MCF 10A (cell line): ENCODE results near the gene CCNT2. TPM values are rescaled to one million over a fixed set of nuclear protein-coding genes. Genes with fewer than 3 reads are reported as not detected.
A peak's percentile ranks its signal among the peaks of the same experiment; 100 is the strongest.

ENCODE experiments used
- BruUV-seq: library from RNA; stranded (reverse); fragments of 400-500 nt; replicated peaks from 2 replicates; lab custom pipeline; 2021; lab: Mats Ljungman, UMichigan
- CTCF ChIA-PET: fragments of 300-600 bp; sonication (Branson Sonifier 250); formaldehyde crosslinking; extraction: SDS; loops from one replicate; lab custom pipeline; 2021; ENCODE audit warnings: antibody characterized with exemption, inconsistent platforms; lab: Yijun Ruan, JAX
- POLR2A ChIA-PET: fragments of 300-600, 350-650 bp; sonication (Branson Sonifier 250); formaldehyde crosslinking; extraction: SDS; loops from one replicate; lab custom pipeline; 2020; ENCODE audit warnings: antibody characterized with exemption, inconsistent platforms; lab: Yijun Ruan, JAX
- DNase-seq: peaks from one replicate; pipeline ENCODE4 v3.0.0-alpha.2; 2018; ENCODE audit not compliant: unreplicated experiment
- H3K27ac Mint-ChIP-seq: one replicate; pipeline ENCODE4 v1.8.0; 2022; ENCODE audit warnings: mild to moderate bottlenecking, low read depth, mixed read lengths; ENCODE audit not compliant: unreplicated experiment
- H3K27me3 Mint-ChIP-seq: one replicate; pipeline ENCODE4 v1.8.0; 2022; ENCODE audit warnings: mixed read lengths; ENCODE audit not compliant: insufficient read depth, unreplicated experiment
- H3K36me3 Mint-ChIP-seq: one replicate; pipeline ENCODE4 v1.8.0; 2022; ENCODE audit warnings: mild to moderate bottlenecking, moderate library complexity, mixed read lengths; ENCODE audit not compliant: insufficient read depth, unreplicated experiment
- H3K4me1 Mint-ChIP-seq: one replicate; pipeline ENCODE4 v1.8.0; 2022; ENCODE audit warnings: mixed read lengths; ENCODE audit not compliant: insufficient read depth, unreplicated experiment
- H3K4me3 Mint-ChIP-seq: one replicate; pipeline ENCODE4 v1.8.0; 2022; ENCODE audit warnings: mild to moderate bottlenecking, moderate library complexity, mixed read lengths; ENCODE audit not compliant: unreplicated experiment
- H3K9me3 Mint-ChIP-seq: one replicate; pipeline ENCODE4 v1.8.0; 2022; ENCODE audit warnings: mixed read lengths; ENCODE audit not compliant: unreplicated experiment
- CTCF ChIP-seq: fragments of 200-600 bp; IDR thresholded peaks from one replicate; pipeline ENCODE4 v1.8.0; 2022; ENCODE audit warnings: antibody characterized with exemption, mild to moderate bottlenecking; ENCODE audit not compliant: unreplicated experiment
- intact Hi-C: fragments of 100-400 bp; cut with micrococcal nuclease; formaldehyde crosslinking; loops from 2 replicates; pipeline ENCODE4 v1.14.1; 2022
- total RNA-seq: library from RNA; stranded (reverse); gene quantifications from 2 replicates; pipeline ENCODE4 v1.2.3, GENCODE V29; 2022

The CCNT2 gene
- total RNA-seq, 1 experiment from 2014 or later: 39.3 TPM

GRCh38 chr2:134934150-134934549, 15.5 kb downstream of the CCNT2 start:
- no peak for DNase-seq
- no peak for TF ChIP-seq CTCF
- Mint-ChIP-seq H3K4me1 (peaks cover 18% of the 10 kb centered on the region), H3K9me3 (no peaks in the 10 kb centered on the region), H3K27ac (peak overlapping the region; percentile 63), H3K36me3 (peaks cover 32% of the 10 kb centered on the region), H3K4me3 (no peak overlapping the region), H3K27me3 (no peaks in the 10 kb centered on the region)
- BruUV-seq: no TSS peak
- CTCF ChIA-PET: interaction anchor here (0.6 kb wide), 1 partner anchor 818 kb away, joined by 4 read pairs; no protein-coding TSS in a partner anchor
- POLR2A ChIA-PET: interaction anchor here (0.5 to 1.1 kb wide), 3 partner anchors 13 to 653 kb away, joined by 3 read pairs; no protein-coding TSS in a partner anchor
- intact Hi-C loops: no loop called here

- no peak for TF ChIP-seq CTCF
- peak overlapping the region; percentile 63 for H3K27ac Mint-ChIP-seq
- H3K4me3 Mint-ChIP-seq: no peak overlapping the region
- H3K27me3 Mint-ChIP-seq: no peaks in the 10 kb centered on the region
- BruUV-seq: no TSS peak
- H3K4me1 Mint-ChIP-seq: peaks cover 18% of the 10 kb centered on the region
- intact Hi-C loops: no loop called here
- POLR2A ChIA-PET: interaction anchor here (0.5 to 1.1 kb wide), 3 partner anchors 12 to 652 kb away, joined by 3 read pairs; no protein-coding TSS in a partner anchor
- H3K9me3 Mint-ChIP-seq: no peaks in the 10 kb centered on the region
- peak; percentile 0 for DNase-seq
- CTCF ChIA-PET: no interaction called here
- H3K36me3 Mint-ChIP-seq: peaks cover 37% of the 10 kb centered on the region
Measured at GRCh38 chr2:134934641-134935040, 16.0 kb downstream of the CCNT2 start.

GRCh38 chr2:134936691-134937090, 18.1 kb downstream of the CCNT2 start:
- H3K4me1 Mint-ChIP-seq: peaks cover 18% of the 10 kb centered on the region
- no TSS peak for BruUV-seq

GRCh38 chr2:134943540-134943939, 24.9 kb downstream of the CCNT2 start:
- intact Hi-C loops: no loop called here
- ChIA-PET POLR2A (interaction anchor here (1.3 kb wide), 1 partner anchor 24 kb away, joined by 3 read pairs; no protein-coding TSS in a partner anchor), CTCF (no interaction called here)
- peaks cover 62% of the 10 kb centered on the region for H3K36me3 Mint-ChIP-seq
- H3K27ac Mint-ChIP-seq: no peak overlapping the region
- no peaks in the 10 kb centered on the region for H3K27me3 Mint-ChIP-seq
- peaks cover 7% of the 10 kb centered on the region for H3K4me1 Mint-ChIP-seq
- no TSS peak for BruUV-seq
- DNase-seq: no peak
- no peak overlapping the region for H3K4me3 Mint-ChIP-seq
- no peak for TF ChIP-seq CTCF
- H3K9me3 Mint-ChIP-seq: no peaks in the 10 kb centered on the region

More at GRCh38 chr2:134936691-134937090, 18.1 kb downstream of the CCNT2 start:
- DNase-seq: no peak
- TF ChIP-seq CTCF: no peak
- H3K4me3 Mint-ChIP-seq: no peak overlapping the region
- POLR2A ChIA-PET: no interaction called here
- intact Hi-C loops: no loop called here
- no peaks in the 10 kb centered on the region for H3K27me3 Mint-ChIP-seq
- no peaks in the 10 kb centered on the region for H3K9me3 Mint-ChIP-seq
- H3K36me3 Mint-ChIP-seq: peaks cover 41% of the 10 kb centered on the region
- CTCF ChIA-PET: interaction anchor here (0.7 to 1.2 kb wide), 2 partner anchors 12 to 823 kb away, joined by 4 to 6 read pairs; no protein-coding TSS in a partner anchor
- no peak overlapping the region for H3K27ac Mint-ChIP-seq
